ENCODE measurements around the gene MPZL1.

MPZL1 gene

DNA sequence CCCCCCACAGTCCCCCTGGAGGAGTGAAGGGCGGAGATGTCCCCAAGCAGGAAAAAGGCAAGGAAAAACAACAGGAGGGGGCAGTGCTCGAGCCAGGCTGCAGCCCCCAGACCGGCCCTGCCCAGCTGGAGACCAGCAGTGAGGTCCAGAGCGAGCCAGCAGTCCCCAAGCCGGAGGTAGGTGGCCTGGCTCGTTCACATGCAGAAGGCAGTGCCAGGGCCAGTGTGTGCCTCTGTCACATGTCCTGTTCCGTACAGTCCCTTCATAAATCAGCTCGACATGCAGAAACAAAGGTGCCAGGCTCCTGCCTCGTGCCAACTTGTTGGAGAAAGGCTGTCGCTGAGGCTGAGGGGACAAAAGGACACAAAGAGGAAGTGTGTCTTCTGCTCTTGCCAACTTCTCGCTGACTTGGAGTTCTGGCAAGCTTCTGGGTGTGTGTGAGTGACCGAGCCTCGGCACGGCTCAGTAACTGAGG is 24.1 kb upstream of the MPZL1 start:
- Histone ChIP-seq H3K27me3 (ENCODE audit: control insufficient read depth, low read length) (no peaks in the 10 kb centered on the region), H3K27ac (ENCODE audit: low read depth, low read length) (no peak overlapping the region), H4K20me1 (ENCODE audit: control insufficient read depth, insufficient read depth, low read depth, low read length) (no peaks in the 10 kb centered on the region), H3K4me2 (ENCODE audit: low read length) (no peak overlapping the region), H3K79me2 (ENCODE audit: control insufficient read depth, low read length) (no peaks in the 10 kb centered on the region), H3K9me3 (ENCODE audit: control insufficient read depth, insufficient read depth, low read length) (no peaks in the 10 kb centered on the region), H3F3A (ENCODE audit: control insufficient read depth, insufficient read depth) (no peaks in the 10 kb centered on the region), H3K36me3 (ENCODE audit: control insufficient read depth, low read length) (peaks cover 88% of the 10 kb centered on the region), H3K4me3 (ENCODE audit: low read length) (no peak overlapping the region), H3K4me1 (ENCODE audit: control insufficient read depth, low read length) (no peaks in the 10 kb centered on the region), H3K9me2 (replicated peaks; ENCODE audit: control insufficient read depth, low read length) (no peaks in the 10 kb centered on the region)
- TF ChIP-seq, protein P1, sequence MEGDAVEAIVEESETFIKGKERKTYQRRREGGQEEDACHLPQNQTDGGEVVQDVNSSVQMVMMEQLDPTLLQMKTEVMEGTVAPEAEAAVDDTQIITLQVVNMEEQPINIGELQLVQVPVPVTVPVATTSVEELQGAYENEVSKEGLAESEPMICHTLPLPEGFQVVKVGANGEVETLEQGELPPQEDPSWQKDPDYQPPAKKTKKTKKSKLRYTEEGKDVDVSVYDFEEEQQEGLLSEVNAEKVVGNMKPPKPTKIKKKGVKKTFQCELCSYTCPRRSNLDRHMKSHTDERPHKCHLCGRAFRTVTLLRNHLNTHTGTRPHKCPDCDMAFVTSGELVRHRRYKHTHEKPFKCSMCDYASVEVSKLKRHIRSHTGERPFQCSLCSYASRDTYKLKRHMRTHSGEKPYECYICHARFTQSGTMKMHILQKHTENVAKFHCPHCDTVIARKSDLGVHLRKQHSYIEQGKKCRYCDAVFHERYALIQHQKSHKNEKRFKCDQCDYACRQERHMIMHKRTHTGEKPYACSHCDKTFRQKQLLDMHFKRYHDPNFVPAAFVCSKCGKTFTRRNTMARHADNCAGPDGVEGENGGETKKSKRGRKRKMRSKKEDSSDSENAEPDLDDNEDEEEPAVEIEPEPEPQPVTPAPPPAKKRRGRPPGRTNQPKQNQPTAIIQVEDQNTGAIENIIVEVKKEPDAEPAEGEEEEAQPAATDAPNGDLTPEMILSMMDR (IDR thresholded peaks at IDR 0.05; ENCODE audit: low read depth, low read length, poor library complexity, severe bottlenecking): no peak
- TF ChIP-seq EZH2phosphoT487 (IDR thresholded peaks at IDR 0.05; ENCODE audit: borderline replicate concordance, low read length): no peak

DNA sequence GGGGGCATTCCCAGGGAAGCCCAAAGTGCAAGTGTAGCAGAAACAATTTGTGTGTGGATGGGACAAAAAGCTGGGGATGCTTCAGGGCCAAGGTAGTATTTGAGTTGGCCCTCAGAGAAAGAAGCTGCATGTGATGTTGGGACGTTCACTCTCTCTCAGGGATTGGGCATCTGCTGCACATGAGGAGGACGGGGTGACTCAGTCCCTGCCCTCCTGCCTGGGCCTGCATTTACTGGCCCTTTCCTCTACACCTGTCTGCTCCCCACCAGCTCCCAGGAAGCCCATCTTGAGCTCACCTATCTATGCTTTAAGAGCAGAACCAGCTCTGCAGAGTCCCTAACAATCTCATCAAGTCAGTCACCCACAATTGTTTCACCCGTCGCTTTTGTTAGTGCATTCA is 23.5 kb upstream of the MPZL1 start:
- Histone ChIP-seq H3K79me2 (ENCODE audit: control insufficient read depth, low read length) (no peaks in the 10 kb centered on the region), H3K4me2 (ENCODE audit: low read length) (no peak overlapping the region), H4K20me1 (ENCODE audit: control insufficient read depth, insufficient read depth, low read depth, low read length) (no peaks in the 10 kb centered on the region), H3K9me2 (replicated peaks; ENCODE audit: control insufficient read depth, low read length) (no peaks in the 10 kb centered on the region), H3K9me3 (ENCODE audit: control insufficient read depth, insufficient read depth, low read length) (no peaks in the 10 kb centered on the region), H3F3A (ENCODE audit: control insufficient read depth, insufficient read depth) (no peaks in the 10 kb centered on the region), H3K27me3 (ENCODE audit: control insufficient read depth, low read length) (no peaks in the 10 kb centered on the region), H3K36me3 (ENCODE audit: control insufficient read depth, low read length) (peaks cover 88% of the 10 kb centered on the region), H3K27ac (ENCODE audit: low read depth, low read length) (no peak overlapping the region), H3K4me1 (ENCODE audit: control insufficient read depth, low read length) (no peaks in the 10 kb centered on the region), H3K4me3 (ENCODE audit: low read length) (no peak overlapping the region)
- TF ChIP-seq, protein P1 (IDR thresholded peaks at IDR 0.05; ENCODE audit: low read depth, low read length, poor library complexity, severe bottlenecking): no peak
- no peak for TF ChIP-seq EZH2phosphoT487 (IDR thresholded peaks at IDR 0.05; ENCODE audit: borderline replicate concordance, low read length)

DNA sequence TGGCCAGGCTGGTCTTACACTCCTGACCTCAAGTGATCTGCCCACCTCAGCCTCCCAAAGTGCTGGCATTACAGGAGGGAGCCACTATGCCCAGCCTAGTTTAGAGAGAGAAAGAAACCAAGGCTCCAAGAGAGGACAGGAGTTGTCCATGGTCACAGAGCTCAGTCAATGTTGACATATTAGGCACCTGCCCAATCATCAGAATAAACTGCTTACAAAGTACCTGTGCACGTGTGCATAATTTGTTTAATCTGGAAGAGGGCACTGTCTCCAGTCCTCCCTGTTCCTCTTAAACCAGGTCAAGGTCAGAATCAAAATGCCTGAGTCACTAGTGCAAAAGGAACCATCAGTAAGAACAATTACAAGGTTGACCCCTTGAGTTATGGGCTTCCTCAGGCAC is 20.3 kb upstream of the MPZL1 start:
- no peak for TF ChIP-seq EZH2phosphoT487 (IDR thresholded peaks at IDR 0.05; ENCODE audit: borderline replicate concordance, low read length)
- Histone ChIP-seq H3K4me3 (ENCODE audit: low read length) (no peak overlapping the region), H3K9me3 (ENCODE audit: control insufficient read depth, insufficient read depth, low read length) (no peaks in the 10 kb centered on the region), H3K4me2 (ENCODE audit: low read length) (no peak overlapping the region), H3K27ac (ENCODE audit: low read depth, low read length) (no peak overlapping the region), H3K9me2 (replicated peaks; ENCODE audit: control insufficient read depth, low read length) (no peaks in the 10 kb centered on the region), H3K36me3 (ENCODE audit: control insufficient read depth, low read length) (peaks cover 84% of the 10 kb centered on the region), H3F3A (ENCODE audit: control insufficient read depth, insufficient read depth) (peaks cover 16% of the 10 kb centered on the region), H3K27me3 (ENCODE audit: control insufficient read depth, low read length) (no peaks in the 10 kb centered on the region), H4K20me1 (ENCODE audit: control insufficient read depth, insufficient read depth, low read depth, low read length) (no peaks in the 10 kb centered on the region; the same call in 1 of the 2 replicates), H3K4me1 (ENCODE audit: control insufficient read depth, low read length) (peaks cover 12% of the 10 kb centered on the region), H3K79me2 (ENCODE audit: control insufficient read depth, low read length) (no peaks in the 10 kb centered on the region)

DNA sequence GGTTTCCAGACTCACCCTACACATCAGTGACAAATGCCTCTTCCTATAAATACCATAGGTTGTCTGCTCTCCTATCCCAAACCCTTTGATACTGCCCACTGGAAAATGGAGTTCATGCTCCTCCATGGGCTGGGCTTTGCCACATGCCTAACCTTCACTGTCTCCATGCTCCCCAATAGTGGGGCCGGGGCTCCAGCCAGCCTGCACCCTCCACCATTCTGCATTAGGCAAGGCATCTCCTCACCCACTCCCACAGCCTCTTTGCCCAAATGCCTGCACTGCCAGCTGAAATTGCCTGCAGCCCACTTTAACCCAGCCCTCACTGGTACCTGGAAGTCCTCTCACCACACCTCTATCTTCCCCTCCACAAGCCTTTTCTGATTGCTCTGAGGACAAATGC is 18.2 kb upstream of the MPZL1 start:
- Histone ChIP-seq H3K79me2 (ENCODE audit: control insufficient read depth, low read length) (no peaks in the 10 kb centered on the region), H3F3A (ENCODE audit: control insufficient read depth, insufficient read depth) (peaks cover 30% of the 10 kb centered on the region), H3K4me2 (ENCODE audit: low read length) (no peak overlapping the region), H3K27ac (ENCODE audit: low read depth, low read length) (no peak overlapping the region), H3K9me2 (replicated peaks; ENCODE audit: control insufficient read depth, low read length) (no peaks in the 10 kb centered on the region), H3K9me3 (ENCODE audit: control insufficient read depth, insufficient read depth, low read length) (no peaks in the 10 kb centered on the region), H3K27me3 (ENCODE audit: control insufficient read depth, low read length) (no peaks in the 10 kb centered on the region), H3K4me3 (ENCODE audit: low read length) (no peak overlapping the region), H4K20me1 (ENCODE audit: control insufficient read depth, insufficient read depth, low read depth, low read length) (peaks cover 7% of the 10 kb centered on the region; the same call in 1 of the 2 replicates), H3K4me1 (ENCODE audit: control insufficient read depth, low read length) (peaks cover 25% of the 10 kb centered on the region), H3K36me3 (ENCODE audit: control insufficient read depth, low read length) (peaks cover 64% of the 10 kb centered on the region)
- no peak for TF ChIP-seq EZH2phosphoT487 (IDR thresholded peaks at IDR 0.05; ENCODE audit: borderline replicate concordance, low read length)
- TF ChIP-seq, protein P1 (IDR thresholded peaks at IDR 0.05; ENCODE audit: low read depth, low read length, poor library complexity, severe bottlenecking): no peak

All from DOHH2 (cell line).